ENCODE results near the gene IFI30. TPM values are rescaled to one million over a fixed set of nuclear protein-coding genes. Genes with fewer than 3 reads are reported as not detected.

IFI30 gene
- total and polyA plus RNA-seq, 4 donors: 205 to 1,883 (median 526) TPM

DNA sequence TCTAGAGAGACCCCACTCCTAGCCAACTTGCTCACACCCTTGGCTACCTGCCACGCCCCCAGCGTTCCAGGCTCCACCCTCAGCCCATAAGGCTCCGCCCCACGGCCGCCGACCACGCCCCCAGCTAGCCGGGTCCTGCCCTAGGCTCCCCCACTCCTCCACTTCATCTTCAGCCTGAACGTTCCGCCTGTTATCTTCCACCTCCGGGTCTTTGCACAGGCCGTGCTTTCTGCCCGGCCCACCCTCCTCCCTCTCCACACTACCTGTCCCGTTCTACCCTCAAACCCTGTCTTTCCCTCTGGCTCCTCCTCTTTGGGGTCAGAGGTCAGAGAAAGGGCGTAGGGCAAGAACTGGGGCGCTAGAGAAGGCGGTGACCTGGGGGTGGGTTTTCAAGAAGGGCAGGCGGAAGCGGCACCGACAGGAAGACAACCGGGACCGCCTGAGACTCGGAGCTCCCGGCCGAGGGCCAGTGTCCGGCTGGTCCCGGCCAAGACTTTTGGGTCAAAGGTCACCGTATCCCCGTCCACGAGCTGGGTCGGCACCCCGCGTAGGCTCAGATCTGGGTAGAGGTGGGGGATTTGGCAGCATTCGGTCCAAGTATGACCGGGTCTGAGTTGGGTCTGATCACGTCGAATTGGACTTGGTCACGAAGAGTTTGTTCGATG lies 50.4 kb downstream of the IFI30 start:
- H3K27ac ChIP-seq (ENCODE audit: low read depth in 1 of 2, low read length in 1 of 2): no peak overlapping the region
- ATAC-seq (ENCODE audit: insufficient read depth, low FRiP score): peak; percentile 5
- DNase-seq: peak in 2 of 3 donors; percentile 24 to 28
- no peak overlapping the region for H3K9ac ChIP-seq (ENCODE audit: insufficient read depth in 1 of 2, low read length in 2 of 2)
- peaks cover 0 to 24% (median 7%) of the 10 kb centered on the region in 3 donors for H3K27me3 ChIP-seq (ENCODE audit: control insufficient read depth in 3 of 3, insufficient read depth in 3 of 3, low read length in 2 of 3)
- H3K9me3 ChIP-seq (ENCODE audit: control insufficient read depth in 4 of 4, insufficient read depth in 3 of 4, low read length in 3 of 4): no peaks in the 10 kb centered on the region
- 8 to 10% methylated on average over 39 of the region's 39 CpGs for WGBS, 2 donors
- H3K4me1 ChIP-seq (ENCODE audit: control insufficient read depth in 5 of 5, insufficient read depth in 5 of 5, low read length in 5 of 5): peaks cover 0 to 19% (median 0%) of the 10 kb centered on the region in 5 donors
- no peaks in the 10 kb centered on the region for H3K36me3 ChIP-seq (ENCODE audit: control insufficient read depth in 4 of 4, insufficient read depth in 4 of 4, low read length in 4 of 4)
- peak overlapping the region; percentile 10 for H3K4me3 ChIP-seq
- TF ChIP-seq CTCF (IDR thresholded peaks at IDR 0.05; ENCODE audit: control extremely low read depth, extremely low read depth): no peak

DNA sequence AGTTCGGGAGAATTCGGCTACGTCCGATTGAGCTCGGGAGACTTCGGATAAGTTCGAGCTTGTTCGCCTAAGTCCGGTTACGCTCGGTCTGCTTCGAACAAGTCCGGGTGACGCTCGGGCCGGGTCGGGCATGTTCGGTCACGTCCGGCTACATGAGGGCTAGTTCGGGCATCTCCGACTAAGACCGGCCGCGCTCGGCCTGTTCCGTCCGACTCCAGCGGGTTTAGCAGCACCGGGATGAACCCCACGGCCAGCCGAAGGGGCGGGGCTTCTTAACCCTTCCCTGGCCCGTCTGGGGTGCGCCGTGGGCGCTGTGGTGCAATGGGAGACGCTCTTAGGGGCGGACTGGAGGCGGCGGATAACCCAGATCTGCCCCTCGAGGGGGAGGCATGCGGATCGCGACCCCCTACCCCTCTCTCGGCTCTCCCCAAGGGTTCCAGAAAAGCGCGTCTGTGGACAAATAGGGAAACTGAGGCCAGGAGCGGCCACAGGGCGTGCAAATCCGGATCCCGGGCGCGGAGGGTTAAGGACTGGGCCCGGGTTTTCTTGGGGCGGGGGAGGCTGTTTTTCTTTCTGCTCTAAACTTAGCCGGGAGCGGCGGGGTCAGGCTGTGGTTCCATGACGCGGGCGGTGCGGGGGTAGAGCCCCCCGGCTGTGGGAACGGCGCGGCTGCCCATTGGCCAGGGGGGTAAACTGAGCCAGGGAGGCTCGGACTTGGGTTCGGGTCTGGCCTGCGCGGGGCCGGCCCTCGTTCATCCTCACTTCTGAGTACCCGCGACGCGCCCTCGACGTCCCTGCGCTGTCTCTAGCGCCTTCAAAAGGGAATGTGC lies 51.1 kb downstream of the IFI30 start:
- Histone ChIP-seq H3K27me3 (ENCODE audit: control insufficient read depth in 3 of 3, insufficient read depth in 3 of 3, low read length in 2 of 3) (peaks cover 0 to 24% (median 7%) of the 10 kb centered on the region in 3 donors), H3K27ac (ENCODE audit: low read depth in 1 of 2, low read length in 1 of 2) (no peak overlapping the region), H3K36me3 (ENCODE audit: control insufficient read depth in 4 of 4, insufficient read depth in 4 of 4, low read length in 4 of 4) (no peaks in the 10 kb centered on the region), H3K4me3 (peak overlapping the region; percentile 10), H3K9me3 (ENCODE audit: control insufficient read depth in 4 of 4, insufficient read depth in 3 of 4, low read length in 3 of 4) (no peaks in the 10 kb centered on the region), H3K4me1 (ENCODE audit: control insufficient read depth in 5 of 5, insufficient read depth in 5 of 5, low read length in 5 of 5) (peaks cover 0 to 19% (median 0%) of the 10 kb centered on the region in 5 donors), H3K9ac (ENCODE audit: insufficient read depth in 1 of 2, low read length in 2 of 2) (no peak overlapping the region)
- 2 to 5% methylated on average over 76 to 81 of the region's 81 CpGs for WGBS, 2 donors
- DNase-seq (peak; percentile 97 to 99 (median 98)), ATAC-seq (ENCODE audit: insufficient read depth, low FRiP score) (peak; percentile 98)
- no peak for TF ChIP-seq CTCF (IDR thresholded peaks at IDR 0.05; ENCODE audit: control extremely low read depth, extremely low read depth)

DNA sequence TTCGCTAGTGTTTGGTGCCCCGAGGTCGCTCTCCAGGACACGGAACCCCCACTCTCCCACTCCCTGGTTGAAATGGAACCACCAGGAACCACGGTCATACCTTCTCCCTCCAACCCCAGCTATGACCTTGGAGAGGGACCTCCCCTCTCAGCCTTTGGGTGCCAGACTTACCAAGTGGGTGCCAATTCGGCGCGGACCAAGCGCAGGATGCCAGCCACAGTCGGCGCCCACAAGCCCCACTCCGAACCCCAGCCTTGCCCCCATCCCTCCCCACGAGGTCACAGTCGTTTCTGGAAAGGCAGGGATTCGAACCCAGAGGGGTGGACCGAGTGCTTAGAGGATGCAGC lies 51.7 kb downstream of the IFI30 start:
- Histone ChIP-seq H3K27ac (ENCODE audit: low read depth in 1 of 2, low read length in 1 of 2) (peak overlapping the region in 1 of 2 donors; percentile 22), H3K9ac (ENCODE audit: insufficient read depth in 1 of 2, low read length in 2 of 2) (no peak overlapping the region), H3K9me3 (ENCODE audit: control insufficient read depth in 4 of 4, insufficient read depth in 3 of 4, low read length in 3 of 4) (no peaks in the 10 kb centered on the region), H3K4me3 (no peak overlapping the region), H3K27me3 (ENCODE audit: control insufficient read depth in 3 of 3, insufficient read depth in 3 of 3, low read length in 2 of 3) (peaks cover 0 to 27% (median 7%) of the 10 kb centered on the region in 3 donors), H3K4me1 (ENCODE audit: control insufficient read depth in 5 of 5, insufficient read depth in 5 of 5, low read length in 5 of 5) (peaks cover 0 to 19% (median 0%) of the 10 kb centered on the region in 5 donors), H3K36me3 (ENCODE audit: control insufficient read depth in 4 of 4, insufficient read depth in 4 of 4, low read length in 4 of 4) (no peaks in the 10 kb centered on the region)
- WGBS, 2 donors: 21 to 26% methylated on average over 16 of the region's 16 CpGs
- TF ChIP-seq CTCF (IDR thresholded peaks at IDR 0.05; ENCODE audit: control extremely low read depth, extremely low read depth): no peak
- ATAC-seq (ENCODE audit: insufficient read depth, low FRiP score): no peak
- no peak for DNase-seq
